M059J (cell line): ENCODE results near the gene SFI1. TPM values are rescaled to one million over a fixed set of nuclear protein-coding genes. Genes with fewer than 3 reads are reported as not detected.

Experiments used
- total RNA-seq: library from RNA; depleted of rRNA; stranded (reverse); fragments of >200 nt; shearing (Covaris generic); gene quantifications from 2 replicates; pipeline ENCODE4 v1.2.3, GENCODE V29; 2014; rRNA removed

Gene SFI1
- total RNA-seq, 1 experiment from 2014 or later: 5.0 TPM

Other genes with a start within 250 kb of the SFI1 start
- 1.0 and 1.9 TPM in 2 replicates for gene PIK3IP1, start 204.0 kb upstream of the SFI1 start, total RNA-seq
- gene PATZ1, start 150.2 kb upstream of the SFI1 start, total RNA-seq: 8.3 and 10.7 TPM in 2 replicates
- gene DRG1, start 96.9 kb upstream of the SFI1 start, total RNA-seq: 60.6 and 99.0 TPM in 2 replicates
- gene EIF4ENIF1, start 6.7 kb upstream of the SFI1 start, total RNA-seq: 5.8 and 7.4 TPM in 2 replicates
- gene PISD, start 165.7 kb downstream of the SFI1 start, total RNA-seq: 20.1 and 21.7 TPM in 2 replicates